ENCODE data around the gene PCDH12. TPM values are rescaled to one million over a fixed set of nuclear protein-coding genes. Genes with fewer than 3 reads are reported as not detected.
A peak's percentile ranks its signal among the peaks of the same experiment; 100 is the strongest.

Gene PCDH12
- total and polyA plus RNA-seq, 2 donors, result 2.5 to 14.6 TPM

DNA sequence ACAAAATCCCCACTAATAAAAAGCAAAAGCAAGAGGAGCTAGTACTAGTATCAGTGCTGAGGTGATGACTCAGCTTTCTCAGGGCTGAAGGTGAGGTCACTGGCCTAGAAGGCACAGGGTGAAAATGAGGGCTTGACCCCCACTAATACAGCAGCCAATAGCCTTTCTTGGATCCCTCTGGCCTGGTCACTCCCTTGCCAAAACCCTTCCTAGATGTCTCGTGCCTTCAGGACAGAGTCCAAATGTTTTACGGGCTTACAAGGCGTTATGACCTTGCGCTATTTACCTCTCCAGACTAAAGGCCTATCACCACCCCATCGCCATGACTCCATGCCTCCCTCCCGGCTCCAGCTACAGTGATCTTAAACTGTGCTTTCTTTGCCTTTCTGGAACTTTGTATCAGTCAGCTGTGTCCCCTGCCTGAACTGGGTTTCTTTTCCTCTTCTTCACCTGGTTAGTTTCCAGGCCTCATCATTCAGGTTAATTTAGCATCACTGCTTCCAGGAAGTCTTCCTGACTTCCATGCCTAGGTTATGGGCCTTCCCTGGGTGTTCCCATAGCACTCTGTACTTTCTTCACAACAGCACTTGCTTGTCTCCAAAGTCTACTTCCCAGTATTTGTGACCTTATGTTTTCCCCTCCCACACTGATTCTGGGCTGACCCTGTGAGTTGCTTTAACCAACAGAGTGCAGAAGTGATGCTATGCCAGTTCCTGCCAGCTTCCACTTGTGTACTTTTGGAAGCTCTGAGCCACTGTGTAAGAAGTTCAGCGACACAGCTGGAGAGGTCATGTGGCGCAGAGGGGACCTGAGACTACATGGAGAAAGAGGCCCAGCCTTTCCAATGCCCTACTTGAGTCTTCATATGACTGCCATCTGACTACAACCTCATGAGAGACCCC is 38.5 kb downstream of the PCDH12 start:
- no peak for DNase-seq (ENCODE audit: extremely low spot score)
- H3K4me3 ChIP-seq (ENCODE audit: low read depth, low read length), result no peak overlapping the region
- no peaks in the 10 kb centered on the region for H3K36me3 ChIP-seq (ENCODE audit: insufficient read depth)
- 80% methylated on average over 8 of the region's 8 CpGs for WGBS
- H3K4me1 ChIP-seq (ENCODE audit: insufficient read depth), result no peaks in the 10 kb centered on the region
- H3K27ac ChIP-seq (ENCODE audit: low read depth), result no peak overlapping the region

DNA sequence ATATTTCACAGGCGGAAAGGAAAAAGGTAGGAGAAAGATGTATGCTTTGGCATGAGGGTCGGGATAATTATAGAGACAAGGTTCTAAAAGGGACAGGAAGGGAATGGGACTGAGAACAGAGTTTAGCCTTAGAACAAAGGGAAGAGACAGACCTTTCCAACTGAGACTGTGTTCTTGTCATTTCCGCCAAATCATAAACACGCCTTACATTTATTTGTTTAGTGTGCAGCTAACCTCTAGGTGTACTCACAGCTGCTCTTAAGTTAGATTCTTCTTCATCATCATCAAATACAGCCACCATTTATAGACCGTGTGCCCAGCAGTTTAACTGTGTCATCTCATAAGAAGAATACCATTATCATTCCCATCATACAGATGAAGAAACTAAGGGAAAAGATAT is 40.2 kb downstream of the PCDH12 start:
- no peaks in the 10 kb centered on the region for H3K36me3 ChIP-seq (ENCODE audit: insufficient read depth)
- H3K4me3 ChIP-seq (ENCODE audit: low read depth, low read length), result no peak overlapping the region
- WGBS, result 84% methylated on average over 5 of the region's 5 CpGs
- H3K27ac ChIP-seq (ENCODE audit: low read depth), result no peak overlapping the region
- no peak for DNase-seq (ENCODE audit: extremely low spot score)
- H3K4me1 ChIP-seq (ENCODE audit: insufficient read depth), result no peaks in the 10 kb centered on the region

- Histone ChIP-seq H3K4me3 (ENCODE audit: low read depth, low read length) (no peak overlapping the region), H3K4me1 (ENCODE audit: insufficient read depth) (no peaks in the 10 kb centered on the region), H3K27ac (ENCODE audit: low read depth) (no peak overlapping the region), H3K36me3 (ENCODE audit: insufficient read depth) (no peaks in the 10 kb centered on the region)
- 59% methylated on average over 2 of the region's 2 CpGs for WGBS
- DNase-seq (ENCODE audit: extremely low spot score), result no peak
Observed at GRCh38 chr5:141916522-141916921, 41.5 kb downstream of the PCDH12 start.

GRCh38 chr5:141915881-141916336 is 42.1 kb downstream of the PCDH12 start:
- no peak overlapping the region for H3K4me3 ChIP-seq (ENCODE audit: low read depth, low read length)
- no peak overlapping the region for H3K27ac ChIP-seq (ENCODE audit: low read depth)
- DNase-seq (ENCODE audit: extremely low spot score), result no peak
- no peaks in the 10 kb centered on the region for H3K36me3 ChIP-seq (ENCODE audit: insufficient read depth)
- no peaks in the 10 kb centered on the region for H3K4me1 ChIP-seq (ENCODE audit: insufficient read depth)
- 80% methylated on average over 6 of the region's 6 CpGs for WGBS

DNA sequence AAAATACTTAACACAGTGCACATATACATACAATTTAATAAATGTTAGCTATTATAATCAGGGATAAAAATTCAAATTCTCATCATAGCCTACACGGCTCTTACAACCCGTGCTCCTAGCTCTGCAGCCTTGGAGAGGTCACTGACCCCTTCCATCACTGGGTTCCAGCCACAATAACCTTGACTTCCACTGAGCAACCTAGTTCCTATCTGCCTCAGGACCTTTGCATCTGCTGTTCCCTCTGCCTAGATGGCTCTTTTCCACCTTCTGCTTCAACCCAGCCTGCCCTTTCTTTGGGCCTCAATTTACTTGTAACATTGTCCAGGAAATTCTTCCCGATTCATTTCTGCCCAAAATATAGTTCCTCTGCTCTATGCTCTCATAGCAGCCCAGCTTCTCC is 43.2 kb downstream of the PCDH12 start:
- Histone ChIP-seq H3K4me1 (ENCODE audit: insufficient read depth) (no peaks in the 10 kb centered on the region), H3K27ac (ENCODE audit: low read depth) (no peak overlapping the region), H3K36me3 (ENCODE audit: insufficient read depth) (no peaks in the 10 kb centered on the region), H3K4me3 (ENCODE audit: low read depth, low read length) (no peak overlapping the region)
- WGBS, result 97% methylated on average over 3 of the region's 3 CpGs
- no peak for DNase-seq (ENCODE audit: extremely low spot score)

DNA sequence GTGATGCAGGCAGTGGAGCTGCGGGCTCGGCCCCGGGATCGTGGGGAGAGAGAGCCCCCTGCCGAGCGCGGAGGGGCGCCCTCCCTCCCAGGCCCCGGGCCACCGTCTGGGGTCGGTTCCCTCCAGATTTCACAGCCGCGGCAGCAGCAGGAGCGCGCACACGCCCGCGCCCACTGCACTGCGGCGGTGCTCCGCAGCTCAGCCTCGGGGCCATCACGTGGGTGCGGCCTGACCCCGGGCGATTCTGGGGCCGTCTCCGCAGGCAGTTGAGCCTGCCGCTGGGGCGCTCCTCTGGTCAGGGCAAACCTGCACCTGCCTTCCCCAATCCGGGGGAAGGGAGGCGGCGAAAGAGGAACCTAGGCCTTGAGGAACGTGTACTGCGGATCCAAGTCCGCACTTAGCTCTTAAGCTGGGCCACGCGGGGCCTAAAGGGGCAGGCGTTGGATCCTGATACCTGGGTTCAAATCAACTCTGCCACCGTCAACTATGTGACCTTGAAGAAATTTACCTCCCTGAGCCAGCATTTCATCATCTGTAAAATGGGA is 43.7 kb downstream of the PCDH12 start:
- no peaks in the 10 kb centered on the region for H3K4me1 ChIP-seq (ENCODE audit: insufficient read depth)
- no peak for DNase-seq (ENCODE audit: extremely low spot score)

GRCh38 chr5:141913560-141914198 is 44.3 kb downstream of the PCDH12 start:
- no peak overlapping the region for H3K27ac ChIP-seq (ENCODE audit: low read depth)
- no peaks in the 10 kb centered on the region for H3K36me3 ChIP-seq (ENCODE audit: insufficient read depth)
- 14% methylated on average over 16 of the region's 16 CpGs for WGBS
- H3K4me1 ChIP-seq (ENCODE audit: insufficient read depth), result no peaks in the 10 kb centered on the region
- peak overlapping the region; percentile 23 for H3K4me3 ChIP-seq (ENCODE audit: low read depth, low read length)
- no peak for DNase-seq (ENCODE audit: extremely low spot score)

More for the DNA sequence above, 43.7 kb downstream of the PCDH12 start:
- H3K27ac ChIP-seq (ENCODE audit: low read depth), result no peak overlapping the region
- no peaks in the 10 kb centered on the region for H3K36me3 ChIP-seq (ENCODE audit: insufficient read depth)
- peak overlapping the region; percentile 23 for H3K4me3 ChIP-seq (ENCODE audit: low read depth, low read length)
- 13% methylated on average over 40 of the region's 40 CpGs for WGBS

DNA sequence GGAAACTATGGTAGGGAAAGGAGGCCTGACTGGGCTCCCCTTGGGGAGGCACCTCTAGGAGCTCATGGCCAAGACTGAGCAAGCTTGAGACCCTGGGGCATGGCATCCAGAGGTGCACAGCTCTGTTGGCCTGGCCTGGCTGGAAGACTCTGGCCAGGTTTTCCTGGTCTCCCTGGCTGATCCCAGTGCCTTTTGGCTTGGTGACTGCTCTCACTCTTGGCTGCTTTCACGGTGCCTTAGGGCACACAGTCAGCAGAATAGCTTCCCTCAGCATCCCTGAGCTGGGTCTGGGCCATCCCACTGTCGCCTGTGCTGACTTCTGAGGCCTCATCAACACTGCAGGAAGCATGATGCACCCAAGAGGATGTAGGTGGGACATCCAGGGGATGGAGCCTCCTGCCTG is 47.7 kb downstream of the PCDH12 start:
- WGBS, result 52% methylated on average over 2 of the region's 2 CpGs
- DNase-seq (ENCODE audit: extremely low spot score), result no peak
- no peak overlapping the region for H3K27ac ChIP-seq (ENCODE audit: low read depth)

DNA sequence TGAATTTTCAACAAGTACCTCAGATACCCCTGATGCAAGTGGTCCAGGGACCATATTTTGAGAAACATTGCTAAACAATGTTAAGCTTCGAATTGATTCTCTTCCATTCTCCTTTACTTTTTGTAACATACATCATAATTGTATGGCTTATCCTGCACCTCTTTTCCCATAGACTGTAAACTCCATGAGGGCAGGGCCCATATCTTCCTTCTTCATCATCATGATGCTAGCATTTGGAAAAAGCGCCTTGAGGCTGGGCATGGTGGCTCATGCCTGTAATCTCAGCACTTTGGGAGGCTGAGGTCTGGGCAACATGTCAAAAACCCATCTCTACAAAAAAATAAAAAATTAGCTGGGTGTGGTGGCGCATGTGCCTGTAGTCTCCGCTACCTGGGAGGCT is 48.8 kb downstream of the PCDH12 start:
- DNase-seq (ENCODE audit: extremely low spot score), result no peak
- H3K4me1 ChIP-seq (ENCODE audit: insufficient read depth), result no peaks in the 10 kb centered on the region
- WGBS, result 94% methylated on average over 4 of the region's 4 CpGs
- H3K27ac ChIP-seq (ENCODE audit: low read depth), result no peak overlapping the region
- no peaks in the 10 kb centered on the region for H3K36me3 ChIP-seq (ENCODE audit: insufficient read depth)
- no peak overlapping the region for H3K4me3 ChIP-seq (ENCODE audit: low read depth, low read length)

More for the DNA sequence above, 47.7 kb downstream of the PCDH12 start:
- Histone ChIP-seq H3K4me3 (ENCODE audit: low read depth, low read length) (no peak overlapping the region), H3K36me3 (ENCODE audit: insufficient read depth) (no peaks in the 10 kb centered on the region), H3K4me1 (ENCODE audit: insufficient read depth) (no peaks in the 10 kb centered on the region)

DNA sequence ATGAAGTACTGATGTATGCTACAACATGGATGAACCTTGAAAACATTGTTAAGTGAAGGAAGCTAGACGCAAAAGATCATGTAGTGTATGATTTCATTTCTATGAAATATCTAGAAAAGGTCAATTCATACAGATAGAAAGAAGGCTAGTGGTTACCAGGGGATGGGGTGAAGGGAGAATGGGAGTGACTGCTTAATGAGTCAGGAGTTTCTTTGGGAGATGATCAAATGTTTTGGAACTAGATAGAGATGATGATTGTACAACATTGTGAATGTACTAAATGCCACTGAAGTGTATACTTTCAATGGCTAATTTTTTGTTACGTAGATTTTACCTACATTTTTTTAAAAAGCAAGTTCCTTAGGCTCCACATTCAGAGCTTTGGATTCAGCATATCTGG is 49.2 kb downstream of the PCDH12 start:
- no peaks in the 10 kb centered on the region for H3K36me3 ChIP-seq (ENCODE audit: insufficient read depth)
- no peak overlapping the region for H3K4me3 ChIP-seq (ENCODE audit: low read depth, low read length)
- 84% methylated on average over 2 of the region's 2 CpGs for WGBS
- no peak for DNase-seq (ENCODE audit: extremely low spot score)
- H3K4me1 ChIP-seq (ENCODE audit: insufficient read depth), result no peaks in the 10 kb centered on the region
- no peak overlapping the region for H3K27ac ChIP-seq (ENCODE audit: low read depth)

GRCh38 chr5:141906972-141907371 is 51.0 kb downstream of the PCDH12 start:
- no peaks in the 10 kb centered on the region for H3K4me1 ChIP-seq (ENCODE audit: insufficient read depth)

GRCh38 chr5:141906517-141906916 is 51.5 kb downstream of the PCDH12 start:
- Histone ChIP-seq H3K4me3 (ENCODE audit: low read depth, low read length) (no peak overlapping the region), H3K36me3 (ENCODE audit: insufficient read depth) (no peaks in the 10 kb centered on the region), H3K27ac (ENCODE audit: low read depth) (no peak overlapping the region), H3K4me1 (ENCODE audit: insufficient read depth) (no peaks in the 10 kb centered on the region)
- WGBS, result 37% methylated on average over 1 of the region's 1 CpG
- no peak for DNase-seq (ENCODE audit: extremely low spot score)

More at GRCh38 chr5:141906972-141907371, 51.0 kb downstream of the PCDH12 start:
- Histone ChIP-seq H3K36me3 (ENCODE audit: insufficient read depth) (no peaks in the 10 kb centered on the region), H3K4me3 (ENCODE audit: low read depth, low read length) (no peak overlapping the region), H3K27ac (ENCODE audit: low read depth) (no peak overlapping the region)
- 0% methylated on average over 1 of the region's 1 CpG for WGBS
- DNase-seq (ENCODE audit: extremely low spot score), result no peak

GRCh38 chr5:141904551-141904950 is 53.5 kb downstream of the PCDH12 start:
- no peaks in the 10 kb centered on the region for H3K36me3 ChIP-seq (ENCODE audit: insufficient read depth)
- 53% methylated on average over 5 of the region's 5 CpGs for WGBS
- no peak overlapping the region for H3K27ac ChIP-seq (ENCODE audit: low read depth)
- no peaks in the 10 kb centered on the region for H3K4me1 ChIP-seq (ENCODE audit: insufficient read depth)
- no peak overlapping the region for H3K4me3 ChIP-seq (ENCODE audit: low read depth, low read length)
- no peak for DNase-seq (ENCODE audit: extremely low spot score)

DNA sequence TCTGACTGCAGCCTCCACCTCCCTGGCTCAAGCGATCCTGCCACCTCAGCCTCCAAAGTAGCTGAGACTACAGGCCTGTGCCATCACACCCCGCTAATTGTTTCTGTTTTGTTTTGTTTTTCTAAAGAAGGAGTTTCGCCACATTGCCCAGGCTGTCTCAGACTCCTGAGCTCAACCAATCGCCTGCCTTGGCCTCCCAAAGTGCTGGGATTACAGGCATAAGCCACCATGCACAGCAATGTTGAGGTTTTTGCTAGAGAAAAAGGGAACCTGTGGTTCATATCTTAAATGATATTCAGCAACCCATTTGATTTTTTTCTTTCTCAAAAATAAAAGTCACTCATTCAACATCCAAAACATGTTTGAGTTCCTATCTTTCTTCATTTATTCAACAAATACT is 54.7 kb downstream of the PCDH12 start:
- H3K36me3 ChIP-seq (ENCODE audit: insufficient read depth), result no peaks in the 10 kb centered on the region
- H3K4me3 ChIP-seq (ENCODE audit: low read depth, low read length), result no peak overlapping the region
- no peak overlapping the region for H3K27ac ChIP-seq (ENCODE audit: low read depth)
- no peak for DNase-seq (ENCODE audit: extremely low spot score)
- H3K4me1 ChIP-seq (ENCODE audit: insufficient read depth), result no peaks in the 10 kb centered on the region
- WGBS, result 64% methylated on average over 4 of the region's 4 CpGs
